WI38 (cell line): Measurements from ENCODE around the gene PLA2G15.

ENCODE experiments used
- H3K4me3 ChIP-seq: 2 replicates; pipeline ENCODE4 v1.5.1; 2011; ENCODE audit warnings: low read depth, mild to moderate bottlenecking, control low read depth, low read length
- CTCF ChIP-seq: IDR thresholded peaks from 2 replicates; pipeline ENCODE4 v1.5.1; 2012; ENCODE audit warnings: low read depth, mild to moderate bottlenecking, control low read depth, low read length

Gene PLA2G15

GRCh38 chr16:68281368-68282063 lies 36.3 kb downstream of the PLA2G15 start:
- H3K4me3 ChIP-seq = no peak overlapping the region
- TF ChIP-seq CTCF = no peak

- no peak for TF ChIP-seq CTCF
- no peak overlapping the region for H3K4me3 ChIP-seq
Measured at GRCh38 chr16:68282064-68282452, 36.9 kb downstream of the PLA2G15 start.

GRCh38 chr16:68283346-68283745 lies 38.2 kb downstream of the PLA2G15 start:
- no peak overlapping the region for H3K4me3 ChIP-seq
- no peak for TF ChIP-seq CTCF

- TF ChIP-seq CTCF = no peak
- H3K4me3 ChIP-seq = no peak overlapping the region
Measured at GRCh38 chr16:68283801-68284598, 38.8 kb downstream of the PLA2G15 start.

- TF ChIP-seq CTCF = no peak
- no peak overlapping the region for H3K4me3 ChIP-seq
Measured at GRCh38 chr16:68284847-68285246, 39.7 kb downstream of the PLA2G15 start.

- no peak for TF ChIP-seq CTCF
- no peak overlapping the region for H3K4me3 ChIP-seq
Measured at GRCh38 chr16:68285683-68286082, 40.5 kb downstream of the PLA2G15 start.
